ENCODE results near the gene KCNE1.
"Not testable (repeated sequence)": the region's sequence is repeated elsewhere in the genome, so short reads cannot be mapped to it uniquely, and the experiment has no call there.

The KCNE1 gene

GRCh38 chr21:34417448-34418077 is 94.4 kb downstream of the KCNE1 start:
- not testable (repeated sequence) for DNase-seq (ENCODE audit: low read depth)

- not testable (repeated sequence) for DNase-seq (ENCODE audit: low read depth)
These were observed 104.7 kb downstream of the KCNE1 start for GRCh38 chr21:34407294-34407693.

DNA sequence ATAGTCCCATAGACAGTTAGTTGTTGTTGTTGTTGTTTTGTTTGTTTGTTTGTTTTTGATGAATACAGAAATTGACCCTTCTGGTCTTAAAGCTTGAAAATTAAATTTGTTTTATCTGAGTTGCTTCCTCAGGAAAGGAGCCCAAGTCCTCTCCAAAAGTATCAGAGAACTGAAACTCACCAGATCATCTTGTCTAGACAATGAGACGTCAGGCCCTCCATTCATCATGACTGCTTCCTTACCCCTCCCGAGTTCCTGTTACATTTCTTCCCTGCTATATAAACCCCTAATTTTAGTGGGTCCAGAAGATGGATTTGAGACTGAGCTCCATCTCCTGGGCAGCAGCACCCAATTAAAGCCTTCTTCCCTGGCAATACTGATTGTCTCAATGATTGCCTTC is 105.3 kb downstream of the KCNE1 start:
- not testable (repeated sequence) for DNase-seq (ENCODE audit: low read depth)

- not testable (repeated sequence) for DNase-seq (ENCODE audit: low read depth)
These were observed 105.9 kb downstream of the KCNE1 start for GRCh38 chr21:34406102-34406501.

GRCh38 chr21:34405686-34406085 is 106.3 kb downstream of the KCNE1 start:
- DNase-seq (ENCODE audit: low read depth), result not testable (repeated sequence)

- DNase-seq (ENCODE audit: low read depth), result not testable (repeated sequence)
These were observed 107.3 kb downstream of the KCNE1 start for GRCh38 chr21:34404742-34405141.

- DNase-seq (ENCODE audit: low read depth), result not testable (repeated sequence)
These were observed 111.5 kb downstream of the KCNE1 start for GRCh38 chr21:34400522-34400921.

Measured in stimulated activated CD8-positive, alpha-beta memory T cell treated with anti-CD3 and anti-CD28 coated beads, Interleukin-7, amount 100 ng/mL, for 24 hours (primary cell).